Ascending aorta (tissue), 2 donors: Measurements from ENCODE around the gene SCEL. TPM values are rescaled to one million over a fixed set of nuclear protein-coding genes. Genes with fewer than 3 reads are reported as not detected.

ENCODE experiments used
- DNase-seq, 2 donors: peaks; one replicate each; pipeline ENCODE4 v3.0.0-alpha.2; 2019; ENCODE audit warnings: low spot score in 2 of 2
- H3K27ac ChIP-seq, 2 donors: fragments of 200-600 bp; sonication (generic); one replicate each; pipeline ENCODE4 v1.5.1; 2016 to 2017; ENCODE audit warnings: mild to moderate bottlenecking in 1 of 2
- H3K27me3 ChIP-seq: fragments of 200-600 bp; sonication (generic); one replicate; pipeline ENCODE4 v1.5.1; 2017
- H3K36me3 ChIP-seq, 2 donors: fragments of 200-600 bp; sonication (generic); one replicate each; pipeline ENCODE4 v1.5.1; 2016
- H3K4me1 ChIP-seq, 2 donors: fragments of 200-600 bp; sonication (generic); one replicate each; pipeline ENCODE4 v1.5.1; 2016 to 2017; ENCODE audit warnings: mild to moderate bottlenecking in 1 of 2
- H3K4me3 ChIP-seq, 2 donors: fragments of 200-600 bp; sonication (generic); one replicate each; pipeline ENCODE4 v1.5.1; 2016 to 2017; ENCODE audit warnings: mild to moderate bottlenecking in 1 of 2
- H3K9me3 ChIP-seq, 2 donors: fragments of 200-600 bp; sonication (generic); one replicate each; pipeline ENCODE4 v1.5.1; 2016
- CTCF ChIP-seq, 3 experiments: fragments of 200-600 bp in 2 of 3; fragments of 450-650 bp in 1 of 3; sonication (generic) in 2 of 3; IDR thresholded peaks; one replicate each; pipeline ENCODE4 v1.5.1; 2016 to 2019; ENCODE audit warnings: antibody characterized with exemption in 3 of 3, mild to moderate bottlenecking in 1 of 3, moderate library complexity in 1 of 3
- intact Hi-C: fragments of 100-400 bp; cut with DNase I; formaldehyde crosslinking; loops from one replicate; pipeline ENCODE4 v1.15.1; 2023
- total RNA-seq: library from RNA; depleted of rRNA; stranded (reverse); fragments of >200 nt; gene quantifications from one replicate; pipeline ENCODE4 v1.1.0, GENCODE V29; 2016

SCEL gene
- total RNA-seq, 1 donor from 2014 or later, result not detected

DNA sequence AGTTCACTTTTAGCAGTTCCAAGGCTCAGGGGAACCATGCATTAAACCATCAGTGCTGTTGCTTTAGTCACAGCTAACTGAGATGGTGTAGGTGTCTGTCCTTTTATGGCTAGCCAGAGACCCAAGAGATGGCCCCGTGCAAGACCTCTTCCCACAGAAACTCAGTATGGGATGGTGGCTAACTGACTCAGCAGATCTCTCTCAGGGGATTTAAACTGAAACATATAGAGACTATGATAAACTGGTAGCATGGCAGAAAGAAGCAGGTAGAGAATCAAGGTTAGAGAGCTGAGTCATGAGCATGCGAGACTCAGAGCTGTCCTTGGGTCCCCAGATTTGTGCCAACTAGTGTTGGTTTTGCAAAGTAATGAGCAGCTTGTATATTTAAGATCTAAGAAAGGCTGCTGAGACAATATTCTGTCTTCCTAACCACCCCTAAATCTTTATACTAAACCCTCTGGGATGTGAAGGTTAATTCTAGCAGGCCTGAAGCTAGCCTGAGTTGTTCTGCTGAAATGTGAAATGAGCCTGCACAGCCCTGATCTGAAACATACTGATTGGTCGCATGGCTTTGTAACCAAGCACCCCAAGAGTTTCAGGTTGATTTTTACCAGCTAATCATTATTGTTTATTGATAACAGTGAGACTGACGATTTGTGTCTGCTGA is 6.5 kb upstream of the SCEL start:
- H3K36me3 ChIP-seq, result no peaks in the 10 kb centered on the region
- H3K27ac ChIP-seq, result no peak overlapping the region
- H3K27me3 ChIP-seq, result no peaks in the 10 kb centered on the region
- no peak for DNase-seq
- no peak for TF ChIP-seq CTCF (IDR thresholded peaks at IDR 0.05)
- no peak overlapping the region for H3K4me3 ChIP-seq
- intact Hi-C loops, result no loop called here
- no peaks in the 10 kb centered on the region for H3K9me3 ChIP-seq
- H3K4me1 ChIP-seq, result no peaks in the 10 kb centered on the region

DNA sequence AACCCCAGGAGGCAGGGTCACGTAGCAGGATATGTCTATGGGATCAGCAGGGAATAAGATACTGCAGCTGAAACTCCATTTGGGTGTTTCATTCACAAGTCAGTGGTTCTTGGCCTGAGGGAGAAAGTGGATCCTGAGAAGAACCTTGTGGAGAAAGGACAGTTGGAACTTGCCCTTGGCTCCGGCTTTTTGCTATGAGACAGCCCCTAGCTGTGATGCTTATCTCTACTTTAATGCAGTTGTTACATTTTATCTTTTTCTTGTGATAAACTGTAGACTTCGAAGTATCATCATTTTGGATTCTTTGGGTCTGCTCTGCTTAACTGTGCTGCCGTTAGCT is 6.0 kb upstream of the SCEL start:
- Histone ChIP-seq H3K9me3 (no peaks in the 10 kb centered on the region), H3K4me3 (no peak overlapping the region)
- no peak for TF ChIP-seq CTCF (IDR thresholded peaks at IDR 0.05)

GRCh38 chr13:77530875-77531274 is 4.6 kb upstream of the SCEL start:
- no peak overlapping the region for H3K27ac ChIP-seq
- H3K4me3 ChIP-seq, result no peak overlapping the region
- intact Hi-C loops, result no loop called here
- no peak for TF ChIP-seq CTCF (IDR thresholded peaks at IDR 0.05)
- no peaks in the 10 kb centered on the region for H3K9me3 ChIP-seq
- H3K36me3 ChIP-seq, result no peaks in the 10 kb centered on the region
- DNase-seq, result no peak
- H3K4me1 ChIP-seq, result no peaks in the 10 kb centered on the region
- H3K27me3 ChIP-seq, result no peaks in the 10 kb centered on the region

More for the DNA sequence above, 6.0 kb upstream of the SCEL start:
- DNase-seq, result no peak
- Histone ChIP-seq H3K36me3 (no peaks in the 10 kb centered on the region), H3K27me3 (no peaks in the 10 kb centered on the region), H3K27ac (no peak overlapping the region), H3K4me1 (no peaks in the 10 kb centered on the region)
- intact Hi-C loops, result no loop called here

DNA sequence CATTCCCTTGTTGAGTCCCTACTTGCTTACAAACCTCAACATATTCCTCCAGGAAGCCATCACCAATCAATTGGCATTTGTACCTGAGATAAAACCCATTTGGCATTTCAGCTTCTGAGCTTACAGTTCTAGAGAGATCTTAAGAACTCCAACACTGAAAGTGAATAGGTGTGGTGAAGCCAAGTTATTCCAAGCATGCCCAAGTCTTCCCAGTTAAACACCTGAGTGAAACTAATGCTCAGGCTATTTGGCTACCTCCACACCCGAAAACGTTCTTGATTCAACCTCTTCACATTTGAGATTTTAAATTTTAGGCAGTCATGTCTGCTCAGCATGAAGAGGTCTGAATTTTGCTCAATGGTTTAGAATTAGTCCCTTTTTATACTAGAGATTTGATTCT is 2.5 kb upstream of the SCEL start:
- no peaks in the 10 kb centered on the region for H3K4me1 ChIP-seq
- no peak overlapping the region for H3K4me3 ChIP-seq
- no peaks in the 10 kb centered on the region for H3K36me3 ChIP-seq
- H3K9me3 ChIP-seq, result no peaks in the 10 kb centered on the region
- H3K27me3 ChIP-seq, result no peaks in the 10 kb centered on the region
- intact Hi-C loops, result no loop called here
- DNase-seq, result no peak
- TF ChIP-seq CTCF (IDR thresholded peaks at IDR 0.05), result no peak
- H3K27ac ChIP-seq, result no peak overlapping the region

DNA sequence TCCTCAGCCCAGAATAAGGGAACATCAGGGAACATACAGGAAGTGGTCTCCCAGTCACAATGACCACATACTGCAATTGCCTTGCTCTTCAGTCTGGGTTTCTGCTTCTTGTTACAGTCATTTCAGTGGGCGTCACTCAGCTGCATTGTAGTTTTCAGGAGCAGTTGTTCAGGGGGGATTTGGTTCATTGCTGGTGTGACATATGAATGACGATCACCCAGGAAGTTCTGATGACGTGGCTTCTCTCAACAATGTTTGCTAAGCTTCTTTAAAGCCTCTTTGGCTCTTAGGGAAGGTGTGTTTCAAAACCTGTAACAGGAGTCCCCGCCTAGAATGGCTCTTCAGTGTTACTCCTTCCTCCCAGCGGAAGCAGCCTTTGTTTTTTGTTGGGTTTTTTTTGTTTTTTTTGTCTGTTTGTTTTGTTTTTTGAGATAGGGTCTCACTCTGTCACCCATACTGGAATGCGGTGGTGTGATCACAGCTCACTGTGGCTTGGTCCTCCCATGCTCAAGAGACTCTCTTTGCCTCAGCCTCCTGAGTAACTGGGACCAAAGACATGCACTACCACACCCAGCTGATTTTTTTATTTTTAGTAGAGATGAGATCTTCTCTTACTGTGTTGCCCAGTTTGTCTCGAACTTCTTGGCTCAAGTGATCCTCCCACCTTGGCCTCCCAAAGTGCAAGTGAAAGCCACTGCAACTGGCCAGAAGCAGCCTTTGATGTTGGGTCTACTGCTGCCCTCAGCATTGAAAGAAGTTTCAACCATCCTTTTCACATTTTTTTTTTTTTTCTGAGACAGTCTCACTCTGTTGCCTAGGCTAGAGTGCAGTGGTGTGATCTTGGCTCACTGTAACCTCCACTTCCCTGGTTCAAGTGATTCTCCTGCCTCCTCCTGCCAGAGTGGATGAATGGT is 1.4 kb upstream of the SCEL start:
- Histone ChIP-seq H3K4me3 (no peak overlapping the region), H3K27me3 (no peaks in the 10 kb centered on the region), H3K4me1 (no peaks in the 10 kb centered on the region), H3K27ac (no peak overlapping the region), H3K36me3 (no peaks in the 10 kb centered on the region), H3K9me3 (no peaks in the 10 kb centered on the region)
- TF ChIP-seq CTCF (IDR thresholded peaks at IDR 0.05), result no peak
- no peak for DNase-seq
- intact Hi-C loops, result no loop called here
